Pons (tissue), 1 donor: ENCODE results near the gene TMCO5A.

Source experiments
- DNase-seq: peaks from one replicate; pipeline ENCODE4 v3.0.0-alpha.2; 2016; ENCODE audit warnings: low spot score

The TMCO5A gene

GRCh38 chr15:37973856-37974255 is 39.4 kb downstream of the TMCO5A start:
- no peak for DNase-seq

GRCh38 chr15:37978231-37978630 is 43.8 kb downstream of the TMCO5A start:
- no peak for DNase-seq

GRCh38 chr15:37979671-37980409 is 45.4 kb downstream of the TMCO5A start:
- DNase-seq: no peak

GRCh38 chr15:37981201-37981600 is 46.8 kb downstream of the TMCO5A start:
- no peak for DNase-seq

GRCh38 chr15:37981775-37982174 is 47.3 kb downstream of the TMCO5A start:
- DNase-seq: peak; percentile 63

GRCh38 chr15:37984368-37984767 is 49.9 kb downstream of the TMCO5A start:
- no peak for DNase-seq

GRCh38 chr15:37995461-37996347 is 61.3 kb downstream of the TMCO5A start:
- DNase-seq: peak; percentile 96
